Subcutaneous adipose tissue (tissue), 4 donors: ENCODE data around the gene DNAAF5. TPM values are rescaled to one million over a fixed set of nuclear protein-coding genes. Genes with fewer than 3 reads are reported as not detected.

Source experiments
- CTCF ChIP-seq: fragments of 450-650 bp; IDR thresholded peaks from one replicate; pipeline ENCODE4 v1.5.1; 2016; ENCODE audit warnings: low read depth, mild to moderate bottlenecking, control low read depth, antibody characterized with exemption, moderate library complexity
- total RNA-seq, 4 donors: library from RNA; depleted of rRNA; stranded (reverse); fragments of >200 nt; gene quantifications; one replicate each; pipeline ENCODE4 v1.1.0, GENCODE V29; 2016

Gene DNAAF5
- total RNA-seq, 4 donors from 2014 or later = 11.2 to 19.4 (median 12.8) TPM

GRCh38 chr7:754531-755412 lies 28.3 kb downstream of the DNAAF5 start:
- no peak for TF ChIP-seq CTCF

- TF ChIP-seq CTCF = no peak
Observed at GRCh38 chr7:755413-755805, 28.9 kb downstream of the DNAAF5 start.

GRCh38 chr7:756231-756927 lies 29.9 kb downstream of the DNAAF5 start:
- TF ChIP-seq CTCF = no peak

- TF ChIP-seq CTCF = no peak
Observed at GRCh38 chr7:756928-757560, 30.5 kb downstream of the DNAAF5 start.

- no peak for TF ChIP-seq CTCF
Observed at GRCh38 chr7:757741-758163, 31.3 kb downstream of the DNAAF5 start.

- TF ChIP-seq CTCF = no peak
Observed at GRCh38 chr7:759569-759968, 33.1 kb downstream of the DNAAF5 start.

- TF ChIP-seq CTCF = no peak
Observed at GRCh38 chr7:760006-760405, 33.5 kb downstream of the DNAAF5 start.
